Fibroblast of lung (primary cell): ENCODE data around the gene AGO1. TPM values are rescaled to one million over a fixed set of nuclear protein-coding genes. Genes with fewer than 3 reads are reported as not detected.

Experiments
- DNase-seq, 2 donors: peaks; one replicate each; pipeline versions ENCODE4 v3.0.0 to v3.0.0-alpha.2; 2010; ENCODE audit warnings: low read depth in 2 of 2
- H2AFZ ChIP-seq: 2 replicates; pipeline ENCODE4 v1.5.1; 2012; ENCODE audit warnings: low read length, control low read depth, inconsistent platforms
- H3K27ac ChIP-seq: 2 replicates; pipeline ENCODE4 v1.5.1; 2011; ENCODE audit warnings: low read length, control low read depth; ENCODE audit not compliant: insufficient read depth
- H3K27me3 ChIP-seq: 2 replicates; pipeline ENCODE4 v1.5.1; 2011; ENCODE audit warnings: mild to moderate bottlenecking, low read length; ENCODE audit not compliant: control insufficient read depth, insufficient read depth
- H3K36me3 ChIP-seq: 2 replicates; pipeline ENCODE4 v1.5.1; 2011; ENCODE audit warnings: low read length; ENCODE audit not compliant: control insufficient read depth, insufficient read depth
- H3K4me1 ChIP-seq: 2 replicates; pipeline ENCODE4 v1.5.1; 2011; ENCODE audit warnings: low read length; ENCODE audit not compliant: control insufficient read depth, insufficient read depth; ENCODE audit errors: extremely low read depth
- H3K4me2 ChIP-seq: 2 replicates; pipeline ENCODE4 v1.5.1; 2011; ENCODE audit warnings: low read length, control low read depth; ENCODE audit not compliant: insufficient read depth; ENCODE audit errors: extremely low read depth
- H3K4me3 ChIP-seq, 4 experiments: fragments of 200-600 bp in 1 of 4; sonication (generic) in 1 of 4; replicated peaks in 1 of 4; 2 replicates each; pipeline ENCODE4 v1.5.1; 2011 to 2016; ENCODE audit warnings: low read length in 4 of 4, low read depth in 3 of 4, mild to moderate bottlenecking in 3 of 4, control low read depth in 2 of 4, inconsistent platforms in 1 of 4, mixed read lengths in 1 of 4; ENCODE audit not compliant: insufficient read depth in 1 of 4; ENCODE audit errors: control extremely low read depth in 1 of 4
- H3K79me2 ChIP-seq: 2 replicates; pipeline ENCODE4 v1.5.1; 2012; ENCODE audit warnings: mild to moderate bottlenecking, low read length, inconsistent platforms; ENCODE audit not compliant: control insufficient read depth, insufficient read depth
- H3K9ac ChIP-seq: 2 replicates; pipeline ENCODE4 v1.5.1; 2011; ENCODE audit warnings: mild to moderate bottlenecking, low read length, control low read depth; ENCODE audit not compliant: insufficient read depth
- H3K9me3 ChIP-seq: 2 replicates; pipeline ENCODE4 v1.5.1; 2012; ENCODE audit warnings: low read depth, low read length; ENCODE audit not compliant: control insufficient read depth, insufficient read depth
- H4K20me1 ChIP-seq: 2 replicates; pipeline ENCODE4 v1.5.1; 2011; ENCODE audit warnings: low read length; ENCODE audit not compliant: control insufficient read depth, insufficient read depth; ENCODE audit errors: extremely low read depth
- EZH2 ChIP-seq: IDR thresholded peaks from 2 replicates; pipeline ENCODE4 v1.5.1; 2012; ENCODE audit warnings: low read length, control low read depth, mild to moderate bottlenecking; ENCODE audit errors: missing control alignments
- polyA minus RNA-seq: library from RNA; depleted of rRNA, polyadenylated mRNA; stranded (reverse); fragments of >200 nt; gene quantifications from 2 replicates; pipeline ENCODE4 v1.2.3, GENCODE V29; 2011; ENCODE audit warnings: low replicate concordance
- polyA plus RNA-seq, 2 donors: library from polyadenylated mRNA; depleted of rRNA in 1 of 2; stranded (reverse) in 1 of 2; unstranded in 1 of 2; fragments of >200 nt; gene quantifications; 2 replicates each; pipeline ENCODE4 v1.2.1, GENCODE V29; 2011 to 2012; ENCODE audit warnings: missing spikeins in 1 of 2
- total RNA-seq: library from RNA; depleted of rRNA; stranded (reverse); fragments of >200 nt; gene quantifications from 2 replicates; pipeline ENCODE4 v1.2.1, GENCODE V29; 2014
- TF ChIP-seq, protein P1 (sequence below), 2 donors: IDR thresholded peaks in 1 of 2; conservative IDR thresholded peaks in 1 of 2; 1 replicate in 1 of 2; 2 replicates in 1 of 2; pipeline ENCODE4 v1.5.1; 2011 to 2012; ENCODE audit warnings: low read length in 2 of 2, control low read depth in 1 of 2, inconsistent platforms in 1 of 2, low read depth in 1 of 2, mild to moderate bottlenecking in 1 of 2

The AGO1 gene
- total RNA-seq (6.9 and 7.6 TPM in 2 replicates), polyA plus RNA-seq (12.8 and 17.5 TPM in 2 replicates), polyA minus RNA-seq (53.6 and 74.9 TPM in 2 replicates)
- polyA plus RNA-seq (2012): 11.5 and 11.7 TPM in 2 replicates

- no peaks in the 10 kb centered on the region for H3K4me1 ChIP-seq
- no peaks in the 10 kb centered on the region for H3K9me3 ChIP-seq
- H3K4me2 ChIP-seq: peak within 1 kb of the TSS; percentile 95
- H3K79me2 ChIP-seq: no peaks in the 10 kb centered on the region
- peak within 1 kb of the TSS; percentile 95 for H2AFZ ChIP-seq
- no peak for TF ChIP-seq EZH2
- TF ChIP-seq, protein P1, sequence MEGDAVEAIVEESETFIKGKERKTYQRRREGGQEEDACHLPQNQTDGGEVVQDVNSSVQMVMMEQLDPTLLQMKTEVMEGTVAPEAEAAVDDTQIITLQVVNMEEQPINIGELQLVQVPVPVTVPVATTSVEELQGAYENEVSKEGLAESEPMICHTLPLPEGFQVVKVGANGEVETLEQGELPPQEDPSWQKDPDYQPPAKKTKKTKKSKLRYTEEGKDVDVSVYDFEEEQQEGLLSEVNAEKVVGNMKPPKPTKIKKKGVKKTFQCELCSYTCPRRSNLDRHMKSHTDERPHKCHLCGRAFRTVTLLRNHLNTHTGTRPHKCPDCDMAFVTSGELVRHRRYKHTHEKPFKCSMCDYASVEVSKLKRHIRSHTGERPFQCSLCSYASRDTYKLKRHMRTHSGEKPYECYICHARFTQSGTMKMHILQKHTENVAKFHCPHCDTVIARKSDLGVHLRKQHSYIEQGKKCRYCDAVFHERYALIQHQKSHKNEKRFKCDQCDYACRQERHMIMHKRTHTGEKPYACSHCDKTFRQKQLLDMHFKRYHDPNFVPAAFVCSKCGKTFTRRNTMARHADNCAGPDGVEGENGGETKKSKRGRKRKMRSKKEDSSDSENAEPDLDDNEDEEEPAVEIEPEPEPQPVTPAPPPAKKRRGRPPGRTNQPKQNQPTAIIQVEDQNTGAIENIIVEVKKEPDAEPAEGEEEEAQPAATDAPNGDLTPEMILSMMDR (conservative IDR thresholded peaks at IDR 0.05 in 1 of 2, IDR thresholded peaks at IDR 0.05 in 1 of 2; ENCODE audit: low read depth in 1 of 2, low read length in 2 of 2): peak; percentile 74 to 77
- peak within 1 kb of the TSS; percentile 61 for H3K27ac ChIP-seq
- DNase-seq: peak; percentile 86 to 90
- peak within 1 kb of the TSS; percentile 97 to 100 (median 98) for H3K4me3 ChIP-seq
- no peaks in the 10 kb centered on the region for H3K27me3 ChIP-seq
- H4K20me1 ChIP-seq: no peaks in the 10 kb centered on the region
- no peaks in the 10 kb centered on the region for H3K36me3 ChIP-seq
- H3K9ac ChIP-seq: peak within 1 kb of the TSS; percentile 70
These were observed at the start of gene AGO1 for GRCh38 chr1:35882945-35883634. Gene AGO1 (plus strand): TSS chr1:35883209. CDS start chr1:35883422, 213 bp downstream.

DNA sequence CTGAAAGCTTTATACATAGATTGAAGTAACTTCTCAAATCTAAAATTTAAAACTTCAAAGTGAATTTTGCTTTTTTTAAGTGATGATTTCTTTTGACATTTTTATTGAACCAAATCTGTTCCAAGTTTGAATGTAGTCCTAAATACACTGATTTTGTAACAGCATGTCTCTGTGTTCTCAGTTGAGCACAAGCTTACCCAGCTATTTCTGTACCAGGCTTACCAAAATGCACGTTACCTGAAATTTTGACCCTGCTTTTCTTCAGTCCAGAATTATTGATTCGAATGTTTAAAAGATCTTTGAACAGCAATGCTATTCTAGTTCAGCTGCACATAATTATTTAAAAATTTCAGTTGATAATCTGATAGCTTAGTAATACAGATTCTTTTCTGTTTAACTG, 49.6 kb upstream of the AGO1 start:
- TF ChIP-seq, protein P1 (conservative IDR thresholded peaks at IDR 0.05 in 1 of 2, IDR thresholded peaks at IDR 0.05 in 1 of 2; ENCODE audit: low read depth in 1 of 2, low read length in 2 of 2): no peak
- no peak for TF ChIP-seq EZH2
- Histone ChIP-seq H2AFZ (no peak overlapping the region), H3K36me3 (no peaks in the 10 kb centered on the region), H3K27ac (no peak overlapping the region), H3K9ac (no peak overlapping the region), H3K4me1 (no peaks in the 10 kb centered on the region), H3K9me3 (no peaks in the 10 kb centered on the region), H3K79me2 (no peaks in the 10 kb centered on the region), H3K4me2 (no peak overlapping the region), H3K27me3 (no peaks in the 10 kb centered on the region), H3K4me3 (no peak overlapping the region), H4K20me1 (no peaks in the 10 kb centered on the region)
- DNase-seq: no peak

GRCh38 chr1:35834218-35834617, 48.8 kb upstream of the AGO1 start:
- H3K4me3 ChIP-seq: no peak overlapping the region
- no peaks in the 10 kb centered on the region for H3K9me3 ChIP-seq
- H3K79me2 ChIP-seq: no peaks in the 10 kb centered on the region
- no peak overlapping the region for H2AFZ ChIP-seq
- no peak for DNase-seq
- H3K36me3 ChIP-seq: no peaks in the 10 kb centered on the region
- no peak for TF ChIP-seq EZH2
- TF ChIP-seq, protein P1 (conservative IDR thresholded peaks at IDR 0.05 in 1 of 2, IDR thresholded peaks at IDR 0.05 in 1 of 2; ENCODE audit: low read depth in 1 of 2, low read length in 2 of 2): no peak
- H3K4me1 ChIP-seq: no peaks in the 10 kb centered on the region
- H4K20me1 ChIP-seq: no peaks in the 10 kb centered on the region
- H3K9ac ChIP-seq: no peak overlapping the region
- H3K27me3 ChIP-seq: no peaks in the 10 kb centered on the region
- no peak overlapping the region for H3K4me2 ChIP-seq
- no peak overlapping the region for H3K27ac ChIP-seq
